Bronchial epithelial cell (primary cell): ENCODE data around the gene N4BP2. TPM values are rescaled to one million over a fixed set of nuclear protein-coding genes. Genes with fewer than 3 reads are reported as not detected.

Experiments
- DNase-seq: peaks from one replicate; pipeline ENCODE4 v3.0.0-alpha.2; 2010; ENCODE audit warnings: low read depth
- FAIRE-seq: peaks from 2 replicates; lab custom pipeline; 2011; peaks lifted over from hg19 to GRCh38; lab: Jason Lieb, UNC
- H3K27me3 ChIP-seq: 2 replicates; pipeline ENCODE4 v1.5.1; 2011; ENCODE audit warnings: low read length; ENCODE audit not compliant: control insufficient read depth, insufficient read depth
- H3K36me3 ChIP-seq: 2 replicates; pipeline ENCODE4 v1.5.1; 2011; ENCODE audit warnings: low read length; ENCODE audit not compliant: control insufficient read depth, insufficient read depth
- H3K4me3 ChIP-seq: 2 replicates; pipeline ENCODE4 v1.5.1; 2011; ENCODE audit warnings: mild to moderate bottlenecking, low read depth, low read length, control low read depth
- total RNA-seq: library from RNA; depleted of rRNA; stranded (reverse); fragments of >200 nt; gene quantifications from 2 replicates; pipeline ENCODE4 v1.2.1, GENCODE V29; 2014
- TF ChIP-seq, protein P1 (sequence below): IDR thresholded peaks from 2 replicates; pipeline ENCODE4 v1.5.1; 2011; ENCODE audit warnings: mild to moderate bottlenecking, moderate library complexity, low read length, control low read depth, inconsistent platforms; ENCODE audit not compliant: insufficient read depth, severe bottlenecking

N4BP2 gene
- total RNA-seq, 1 donor from 2014 or later = 9.0 TPM

DNA sequence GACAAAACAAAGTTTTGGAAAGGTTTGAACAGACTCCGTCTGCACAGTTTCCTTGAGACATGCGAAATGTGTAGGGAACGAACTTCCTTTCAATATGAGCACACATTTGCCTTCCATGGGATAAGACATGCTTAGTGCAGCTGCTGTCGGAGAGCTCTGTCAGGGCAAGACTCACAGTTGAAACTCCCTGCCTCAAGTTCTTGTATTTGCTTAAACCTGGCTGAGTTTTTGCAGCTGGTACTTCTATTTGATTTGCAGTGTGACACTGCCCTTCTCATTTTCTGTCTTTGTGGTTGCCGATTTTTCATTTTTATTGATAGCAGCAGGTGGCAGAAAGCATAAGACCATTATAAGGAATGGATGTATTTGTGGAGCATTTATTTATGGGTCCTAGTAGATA lies 122.0 kb downstream of the N4BP2 start:
- no peak for FAIRE-seq
- DNase-seq = peak; percentile 67
- TF ChIP-seq, protein P1, sequence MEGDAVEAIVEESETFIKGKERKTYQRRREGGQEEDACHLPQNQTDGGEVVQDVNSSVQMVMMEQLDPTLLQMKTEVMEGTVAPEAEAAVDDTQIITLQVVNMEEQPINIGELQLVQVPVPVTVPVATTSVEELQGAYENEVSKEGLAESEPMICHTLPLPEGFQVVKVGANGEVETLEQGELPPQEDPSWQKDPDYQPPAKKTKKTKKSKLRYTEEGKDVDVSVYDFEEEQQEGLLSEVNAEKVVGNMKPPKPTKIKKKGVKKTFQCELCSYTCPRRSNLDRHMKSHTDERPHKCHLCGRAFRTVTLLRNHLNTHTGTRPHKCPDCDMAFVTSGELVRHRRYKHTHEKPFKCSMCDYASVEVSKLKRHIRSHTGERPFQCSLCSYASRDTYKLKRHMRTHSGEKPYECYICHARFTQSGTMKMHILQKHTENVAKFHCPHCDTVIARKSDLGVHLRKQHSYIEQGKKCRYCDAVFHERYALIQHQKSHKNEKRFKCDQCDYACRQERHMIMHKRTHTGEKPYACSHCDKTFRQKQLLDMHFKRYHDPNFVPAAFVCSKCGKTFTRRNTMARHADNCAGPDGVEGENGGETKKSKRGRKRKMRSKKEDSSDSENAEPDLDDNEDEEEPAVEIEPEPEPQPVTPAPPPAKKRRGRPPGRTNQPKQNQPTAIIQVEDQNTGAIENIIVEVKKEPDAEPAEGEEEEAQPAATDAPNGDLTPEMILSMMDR = no peak
- Histone ChIP-seq H3K4me3 (no peak overlapping the region), H3K27me3 (no peaks in the 10 kb centered on the region), H3K36me3 (no peaks in the 10 kb centered on the region)

DNA sequence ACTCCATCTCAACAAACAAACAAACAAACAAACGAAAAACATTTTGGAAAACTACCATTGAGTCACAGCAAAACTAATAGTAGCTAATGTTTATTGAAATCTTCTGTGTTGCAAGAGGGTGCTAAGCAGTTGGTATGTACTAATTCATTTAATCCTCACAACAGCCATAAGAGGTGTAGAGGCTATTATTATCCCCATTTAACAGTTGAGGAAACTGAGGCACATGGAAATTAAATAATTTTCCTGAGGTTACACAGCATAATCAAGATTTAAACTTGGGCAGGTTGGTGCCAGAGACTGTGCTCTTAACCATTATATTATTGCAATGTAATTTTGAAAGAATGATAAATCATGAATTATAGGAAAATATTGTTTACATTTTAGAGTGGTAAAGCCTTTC lies 122.7 kb downstream of the N4BP2 start:
- no peaks in the 10 kb centered on the region for H3K27me3 ChIP-seq
- TF ChIP-seq, protein P1 = no peak
- H3K4me3 ChIP-seq = no peak overlapping the region
- DNase-seq (no peak), FAIRE-seq (no peak)
- no peaks in the 10 kb centered on the region for H3K36me3 ChIP-seq

DNA sequence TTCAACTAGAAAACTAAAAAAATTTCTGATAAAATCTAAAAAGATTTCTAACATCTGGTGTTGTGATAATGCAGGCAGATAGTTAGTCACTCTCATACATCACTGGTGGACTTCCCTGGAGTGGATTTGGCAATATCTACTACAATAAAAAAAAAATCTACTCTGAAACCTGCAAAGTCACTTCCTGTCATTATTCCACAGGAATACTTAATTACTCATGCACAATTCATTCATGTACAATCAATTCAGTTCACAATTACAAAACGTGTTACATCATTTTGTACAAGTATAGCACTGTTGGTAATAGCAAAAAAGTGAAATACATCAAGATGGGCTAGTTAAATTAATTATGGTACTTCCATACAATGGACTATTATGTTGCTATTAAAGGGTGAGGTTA lies 123.7 kb downstream of the N4BP2 start:
- Histone ChIP-seq H3K36me3 (no peaks in the 10 kb centered on the region), H3K4me3 (no peak overlapping the region), H3K27me3 (no peaks in the 10 kb centered on the region)
- peak; percentile 98 for DNase-seq
- TF ChIP-seq, protein P1 = no peak
- no peak for FAIRE-seq

DNA sequence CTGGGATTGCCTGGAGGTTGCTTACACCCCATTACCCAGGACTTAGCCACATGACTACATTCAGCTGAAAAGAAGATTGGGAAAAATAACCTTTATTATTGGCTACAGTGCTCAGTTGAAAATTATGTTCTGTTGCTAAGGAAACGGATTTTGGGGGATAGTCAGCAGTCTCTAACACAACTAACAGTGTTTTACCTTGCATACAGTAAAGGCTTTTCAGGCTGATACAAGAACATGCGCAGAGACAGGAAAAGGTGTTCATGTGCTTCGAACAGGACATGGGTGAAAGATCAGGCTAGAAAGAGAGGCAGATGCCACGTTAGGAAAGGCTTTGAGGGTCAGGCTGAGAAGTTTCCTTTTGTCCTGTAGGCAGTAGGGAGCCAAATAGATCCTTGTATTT lies 125.4 kb downstream of the N4BP2 start:
- no peaks in the 10 kb centered on the region for H3K27me3 ChIP-seq
- DNase-seq (no peak), FAIRE-seq (no peak)
- no peak overlapping the region for H3K4me3 ChIP-seq
- H3K36me3 ChIP-seq = no peaks in the 10 kb centered on the region
- TF ChIP-seq, protein P1 = no peak

DNA sequence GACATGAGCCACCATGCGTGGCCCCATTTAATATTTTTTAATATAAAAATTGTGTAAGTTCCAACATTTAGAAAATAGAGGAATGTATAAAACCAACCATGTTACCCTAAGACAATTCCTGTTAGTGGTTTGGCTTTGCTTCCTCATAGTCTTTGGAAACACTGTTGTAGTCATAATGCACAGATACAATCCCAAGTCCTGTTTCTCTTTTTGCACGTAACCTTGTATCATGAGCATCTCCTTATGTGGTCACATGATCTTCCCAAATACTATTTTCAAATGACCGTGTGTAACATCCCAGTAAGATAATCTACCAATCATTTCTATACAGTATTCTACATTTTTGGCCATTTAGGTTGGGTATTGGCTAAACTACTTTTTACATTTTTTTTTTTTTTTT lies 126.3 kb downstream of the N4BP2 start:
- Histone ChIP-seq H3K4me3 (no peak overlapping the region), H3K27me3 (no peaks in the 10 kb centered on the region), H3K36me3 (no peaks in the 10 kb centered on the region)
- TF ChIP-seq, protein P1 = no peak
- FAIRE-seq (no peak), DNase-seq (no peak)
